Measurements from ENCODE around the gene ALAS1.

DNA sequence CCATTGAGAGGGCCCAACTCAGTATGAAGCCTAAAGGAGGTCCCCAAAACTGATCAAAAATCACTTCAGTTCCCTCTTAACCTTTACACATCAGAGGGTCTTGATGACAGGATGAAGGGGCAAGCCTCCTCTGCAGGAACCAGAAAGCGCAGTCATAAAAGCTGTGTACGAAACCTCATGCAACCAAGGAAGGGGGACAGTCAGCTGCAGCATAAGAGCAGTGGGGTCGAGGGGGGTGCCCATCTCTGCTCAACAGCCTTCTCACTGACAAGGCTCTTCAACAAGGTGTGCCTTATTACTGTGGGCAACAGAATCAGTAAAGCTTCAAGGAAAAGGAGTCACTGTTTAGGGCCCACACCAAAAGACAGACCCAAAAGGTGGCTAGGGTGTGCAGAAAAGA lies 47.6 kb upstream of the ALAS1 start:
- TF ChIP-seq EP300 (IDR thresholded peaks at IDR 0.05; ENCODE audit: low read depth) (no peak), POLR2A (IDR thresholded peaks at IDR 0.05) (no peak), POLR2AphosphoS5 (IDR thresholded peaks at IDR 0.05) (no peak)
- TF ChIP-seq, protein P1, sequence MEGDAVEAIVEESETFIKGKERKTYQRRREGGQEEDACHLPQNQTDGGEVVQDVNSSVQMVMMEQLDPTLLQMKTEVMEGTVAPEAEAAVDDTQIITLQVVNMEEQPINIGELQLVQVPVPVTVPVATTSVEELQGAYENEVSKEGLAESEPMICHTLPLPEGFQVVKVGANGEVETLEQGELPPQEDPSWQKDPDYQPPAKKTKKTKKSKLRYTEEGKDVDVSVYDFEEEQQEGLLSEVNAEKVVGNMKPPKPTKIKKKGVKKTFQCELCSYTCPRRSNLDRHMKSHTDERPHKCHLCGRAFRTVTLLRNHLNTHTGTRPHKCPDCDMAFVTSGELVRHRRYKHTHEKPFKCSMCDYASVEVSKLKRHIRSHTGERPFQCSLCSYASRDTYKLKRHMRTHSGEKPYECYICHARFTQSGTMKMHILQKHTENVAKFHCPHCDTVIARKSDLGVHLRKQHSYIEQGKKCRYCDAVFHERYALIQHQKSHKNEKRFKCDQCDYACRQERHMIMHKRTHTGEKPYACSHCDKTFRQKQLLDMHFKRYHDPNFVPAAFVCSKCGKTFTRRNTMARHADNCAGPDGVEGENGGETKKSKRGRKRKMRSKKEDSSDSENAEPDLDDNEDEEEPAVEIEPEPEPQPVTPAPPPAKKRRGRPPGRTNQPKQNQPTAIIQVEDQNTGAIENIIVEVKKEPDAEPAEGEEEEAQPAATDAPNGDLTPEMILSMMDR (IDR thresholded peaks at IDR 0.05): no peak

All from transverse colon (tissue), 4 donors.